ENCODE data around the gene LONP1. TPM values are rescaled to one million over a fixed set of nuclear protein-coding genes. Genes with fewer than 3 reads are reported as not detected.

Gene LONP1
- total RNA-seq, 1 experiment from 2014 or later, result 186 TPM

DNA sequence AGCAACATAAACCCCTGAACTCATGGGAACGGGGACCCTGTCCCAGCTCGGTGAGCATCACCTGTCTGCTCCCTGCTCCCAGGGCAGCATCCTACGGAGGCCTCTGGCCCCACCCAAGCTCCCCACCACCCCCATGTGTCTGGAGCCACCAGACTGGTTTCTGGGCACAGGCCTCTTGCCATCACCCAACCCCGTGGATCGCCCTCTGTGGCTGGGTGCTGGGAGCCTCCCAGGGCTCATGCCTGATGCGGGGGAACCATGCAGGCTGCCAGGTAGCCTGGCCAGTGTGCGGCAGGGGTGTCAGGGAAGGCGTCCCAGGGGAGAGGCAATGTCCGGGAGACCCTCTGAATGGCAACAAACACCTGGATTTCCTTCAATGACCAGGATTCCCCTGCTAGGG lies 42.4 kb downstream of the LONP1 start:
- Mint-ChIP-seq H3K27me3 (ENCODE audit: low read depth) (peaks cover 15% of the 10 kb centered on the region), H3K27ac (no peak overlapping the region), H3K9me3 (no peaks in the 10 kb centered on the region), H3K4me1 (peaks cover 15% of the 10 kb centered on the region), H3K36me3 (no peaks in the 10 kb centered on the region), H3K4me3 (no peak overlapping the region)
- ChIA-PET CTCF (interaction anchor here (0.6 to 3.1 kb wide), 3 partner anchors 9 to 12 kb away, joined by 3 to 22 read pairs (median 13); partner anchors contain the start of gene RPL36), POLR2A (no interaction called here)
- DNase-seq (ENCODE audit: low spot score) (no peak), ATAC-seq (no peak)
- TF ChIP-seq ATF6 (CRISPR knock-in tag; IDR thresholded peaks at IDR 0.05) (no peak), FOXP1 (CRISPR knock-in tag; IDR thresholded peaks at IDR 0.05; ENCODE audit: borderline replicate concordance) (no peak), ZBTB43 (CRISPR knock-in tag; IDR thresholded peaks at IDR 0.05) (no peak), TEAD1 (CRISPR knock-in tag; IDR thresholded peaks at IDR 0.05) (no peak), TEAD4 (CRISPR knock-in tag; IDR thresholded peaks at IDR 0.05) (no peak), SP1 (CRISPR knock-in tag; conservative IDR thresholded peaks at IDR 0.05) (no peak), NFE2L1 (CRISPR knock-in tag; IDR thresholded peaks at IDR 0.05) (no peak)

DNA sequence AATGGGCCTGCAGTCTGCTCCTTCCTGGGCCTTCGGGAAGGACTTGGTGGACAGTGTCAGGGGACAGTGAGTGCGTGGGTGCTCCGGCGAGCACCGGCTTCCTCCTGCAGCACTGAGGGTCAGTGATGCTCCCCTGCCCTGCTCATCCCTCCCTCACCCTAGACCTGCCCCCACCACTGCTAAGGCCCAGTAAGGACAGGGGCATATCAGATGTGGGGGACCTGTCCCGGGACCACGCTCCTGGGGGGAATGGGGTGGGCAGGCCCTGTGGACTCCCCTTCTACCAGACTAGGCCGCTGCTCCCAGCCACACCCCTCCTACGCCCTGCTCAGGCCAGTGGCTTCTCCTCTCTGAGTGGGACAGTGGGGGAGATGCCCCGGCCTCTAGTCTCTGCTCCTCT lies 42.8 kb downstream of the LONP1 start:
- H3K4me3 Mint-ChIP-seq, result no peak overlapping the region
- ChIA-PET POLR2A (interaction anchor here (0.5 kb wide), 1 partner anchor 960 kb away, joined by 3 read pairs; no protein-coding TSS in a partner anchor), CTCF (interaction anchor here (3.0 to 3.1 kb wide), 2 partner anchors 10 to 12 kb away, joined by 13 to 22 read pairs; partner anchors contain the start of gene RPL36)
- H3K27me3 Mint-ChIP-seq (ENCODE audit: low read depth), result peaks cover 12% of the 10 kb centered on the region
- peaks cover 15% of the 10 kb centered on the region for H3K4me1 Mint-ChIP-seq
- H3K27ac Mint-ChIP-seq, result no peak overlapping the region
- ATAC-seq (no peak), DNase-seq (ENCODE audit: low spot score) (no peak)
- no peaks in the 10 kb centered on the region for H3K36me3 Mint-ChIP-seq
- H3K9me3 Mint-ChIP-seq, result no peaks in the 10 kb centered on the region
- TF ChIP-seq RELA (CRISPR knock-in tag; IDR thresholded peaks at IDR 0.05; ENCODE audit: borderline replicate concordance) (no peak), ZNF423 (CRISPR knock-in tag; IDR thresholded peaks at IDR 0.05) (no peak), ATF2 (CRISPR knock-in tag; IDR thresholded peaks at IDR 0.05; ENCODE audit: borderline replicate concordance, low read depth) (no peak), PRDM15 (CRISPR knock-in tag; IDR thresholded peaks at IDR 0.05) (no peak), FOXP1 (CRISPR knock-in tag; IDR thresholded peaks at IDR 0.05; ENCODE audit: borderline replicate concordance) (no peak), JAZF1 (CRISPR knock-in tag; IDR thresholded peaks at IDR 0.05) (no peak), ZNF281 (CRISPR knock-in tag; IDR thresholded peaks at IDR 0.05) (no peak), TEAD4 (CRISPR knock-in tag; IDR thresholded peaks at IDR 0.05) (no peak), MLX (CRISPR knock-in tag; IDR thresholded peaks at IDR 0.05) (no peak), MXD4 (CRISPR knock-in tag; IDR thresholded peaks at IDR 0.05; ENCODE audit: borderline replicate concordance) (no peak), PRRX2 (CRISPR knock-in tag; IDR thresholded peaks at IDR 0.05) (no peak), CBFB (CRISPR knock-in tag; IDR thresholded peaks at IDR 0.05; ENCODE audit: low read depth) (no peak)
- TF ChIP-seq, protein P1, sequence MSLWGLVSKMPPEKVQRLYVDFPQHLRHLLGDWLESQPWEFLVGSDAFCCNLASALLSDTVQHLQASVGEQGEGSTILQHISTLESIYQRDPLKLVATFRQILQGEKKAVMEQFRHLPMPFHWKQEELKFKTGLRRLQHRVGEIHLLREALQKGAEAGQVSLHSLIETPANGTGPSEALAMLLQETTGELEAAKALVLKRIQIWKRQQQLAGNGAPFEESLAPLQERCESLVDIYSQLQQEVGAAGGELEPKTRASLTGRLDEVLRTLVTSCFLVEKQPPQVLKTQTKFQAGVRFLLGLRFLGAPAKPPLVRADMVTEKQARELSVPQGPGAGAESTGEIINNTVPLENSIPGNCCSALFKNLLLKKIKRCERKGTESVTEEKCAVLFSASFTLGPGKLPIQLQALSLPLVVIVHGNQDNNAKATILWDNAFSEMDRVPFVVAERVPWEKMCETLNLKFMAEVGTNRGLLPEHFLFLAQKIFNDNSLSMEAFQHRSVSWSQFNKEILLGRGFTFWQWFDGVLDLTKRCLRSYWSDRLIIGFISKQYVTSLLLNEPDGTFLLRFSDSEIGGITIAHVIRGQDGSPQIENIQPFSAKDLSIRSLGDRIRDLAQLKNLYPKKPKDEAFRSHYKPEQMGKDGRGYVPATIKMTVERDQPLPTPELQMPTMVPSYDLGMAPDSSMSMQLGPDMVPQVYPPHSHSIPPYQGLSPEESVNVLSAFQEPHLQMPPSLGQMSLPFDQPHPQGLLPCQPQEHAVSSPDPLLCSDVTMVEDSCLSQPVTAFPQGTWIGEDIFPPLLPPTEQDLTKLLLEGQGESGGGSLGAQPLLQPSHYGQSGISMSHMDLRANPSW (CRISPR knock-in tag; conservative IDR thresholded peaks at IDR 0.05; ENCODE audit: low read depth), result no peak

Data from WTC11 (cell line).